Stimulated activated CD8-positive, alpha-beta memory T cell treated with anti-CD3 and anti-CD28 coated beads, Interleukin-7, amount 100 ng/mL, for 1 hour (primary cell): Measurements from ENCODE around the gene TRIM24.
A peak's percentile ranks its signal among the peaks of the same experiment; 100 is the strongest.
"Not testable (repeated sequence)": the region's sequence is repeated elsewhere in the genome, so short reads cannot be mapped to it uniquely, and the experiment has no call there.

Source experiments
- DNase-seq, 2 donors: peaks; one replicate each; pipeline ENCODE4 v3.0.0-alpha.2; 2020; ENCODE audit warnings: low read depth in 2 of 2

Gene TRIM24

DNA sequence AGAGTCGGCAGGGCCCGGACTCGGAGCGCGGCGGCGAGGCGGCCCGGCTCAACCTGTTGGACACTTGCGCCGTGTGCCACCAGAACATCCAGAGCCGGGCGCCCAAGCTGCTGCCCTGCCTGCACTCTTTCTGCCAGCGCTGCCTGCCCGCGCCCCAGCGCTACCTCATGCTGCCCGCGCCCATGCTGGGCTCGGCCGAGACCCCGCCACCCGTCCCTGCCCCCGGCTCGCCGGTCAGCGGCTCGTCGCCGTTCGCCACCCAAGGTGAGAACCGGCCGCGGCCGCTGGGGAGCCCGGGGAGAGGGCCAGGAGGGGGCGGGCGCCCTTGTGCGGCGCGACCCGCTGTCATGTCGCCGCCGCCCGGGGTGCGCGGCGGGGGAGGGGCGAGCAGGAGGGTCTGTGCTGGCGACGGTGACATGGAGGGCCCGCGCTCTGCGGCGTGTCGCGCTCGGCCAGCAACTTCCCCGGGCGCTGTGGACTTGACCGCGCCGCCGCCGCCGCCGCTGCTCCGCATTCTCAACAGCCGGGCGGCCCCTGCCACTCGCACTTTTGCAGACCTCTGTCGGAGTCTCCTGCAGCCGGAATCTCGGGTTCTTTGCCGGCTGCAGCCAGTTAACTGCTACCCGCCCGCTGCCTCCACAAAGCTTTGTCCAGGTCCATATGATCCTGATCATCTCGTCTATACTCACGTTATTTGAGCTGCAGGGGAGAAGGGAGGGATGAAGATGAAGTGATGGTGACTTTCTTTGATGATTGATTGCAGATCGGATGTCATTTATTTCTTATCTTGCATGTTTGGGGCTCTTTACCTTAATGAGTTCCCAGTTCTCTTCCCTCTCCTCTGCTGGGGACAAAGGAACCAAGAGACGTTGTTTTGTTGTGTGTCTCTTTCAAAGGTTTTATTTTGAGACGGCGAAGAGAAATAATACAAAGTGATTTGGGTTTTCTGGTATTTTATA, 869 bp downstream of the TRIM24 start:
- DNase-seq = peak; percentile 25 to 27

DNA sequence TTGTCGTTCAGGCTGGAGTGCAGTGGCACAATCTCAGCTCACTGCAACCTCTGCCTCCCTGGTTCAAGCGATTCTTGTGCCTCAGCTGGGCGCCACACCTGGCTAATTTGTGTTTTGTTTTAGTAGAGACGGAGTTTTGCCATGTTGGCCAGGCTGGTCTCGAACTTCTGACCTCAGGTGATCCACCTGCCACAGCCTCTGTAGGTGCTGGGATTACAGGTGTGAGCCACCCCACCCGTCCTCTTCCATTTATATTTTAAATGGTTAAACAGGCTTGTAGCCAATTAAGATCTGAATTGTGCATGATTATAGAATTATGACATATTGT, 3.2 kb downstream of the TRIM24 start:
- DNase-seq = not testable (repeated sequence)

DNA sequence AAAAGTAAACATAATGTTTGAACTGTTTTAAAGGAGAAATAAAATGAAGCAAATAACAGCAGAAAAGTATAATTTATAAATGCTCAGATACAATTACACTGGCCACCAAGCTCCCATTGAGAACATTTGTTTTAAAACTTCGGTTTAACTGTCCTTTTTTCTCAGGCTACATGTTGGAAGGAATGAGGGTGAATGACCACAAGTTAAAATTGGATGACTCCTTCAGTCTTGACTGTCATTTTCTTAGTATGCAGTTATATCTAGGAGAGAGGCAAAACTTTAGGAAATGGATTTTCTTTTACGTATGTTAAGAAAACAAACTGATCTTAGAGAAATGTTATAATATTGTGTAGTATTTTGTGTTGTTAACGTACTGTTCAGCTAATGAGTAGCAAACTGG, 5.0 kb downstream of the TRIM24 start:
- DNase-seq = no peak

DNA sequence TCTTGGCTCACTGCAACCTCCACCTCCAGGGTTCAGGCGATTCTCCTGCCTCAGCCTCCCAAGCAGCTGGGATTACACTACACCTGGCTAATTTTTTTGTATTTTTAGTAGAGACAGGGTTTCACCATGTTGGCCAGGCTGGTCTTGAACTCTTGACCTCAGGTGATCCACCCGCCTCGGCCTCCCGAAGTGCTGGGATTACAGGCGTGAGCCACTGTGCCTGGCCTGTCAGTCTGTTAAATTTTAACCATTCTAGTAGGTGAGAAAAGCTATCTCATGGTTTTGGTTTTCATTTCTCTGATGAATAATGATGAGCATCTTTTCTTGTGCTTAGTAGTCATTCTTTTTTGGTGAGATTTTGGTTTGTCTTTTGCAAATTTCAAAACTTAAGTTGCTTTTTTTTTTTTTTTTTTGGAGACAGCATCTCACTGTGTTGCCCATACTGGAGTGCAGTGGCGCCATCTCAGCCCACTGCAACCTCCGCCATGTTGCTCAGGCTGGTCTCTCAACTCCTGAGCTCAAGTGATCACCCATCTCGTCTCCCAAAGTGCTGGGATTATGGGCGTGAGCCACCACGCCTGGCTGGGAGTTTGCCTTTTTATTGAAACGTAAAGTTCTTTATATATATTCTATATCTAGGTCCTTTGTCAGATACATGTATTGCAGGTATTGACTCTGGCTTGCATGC, 6.2 kb downstream of the TRIM24 start:
- not testable (repeated sequence) for DNase-seq

DNA sequence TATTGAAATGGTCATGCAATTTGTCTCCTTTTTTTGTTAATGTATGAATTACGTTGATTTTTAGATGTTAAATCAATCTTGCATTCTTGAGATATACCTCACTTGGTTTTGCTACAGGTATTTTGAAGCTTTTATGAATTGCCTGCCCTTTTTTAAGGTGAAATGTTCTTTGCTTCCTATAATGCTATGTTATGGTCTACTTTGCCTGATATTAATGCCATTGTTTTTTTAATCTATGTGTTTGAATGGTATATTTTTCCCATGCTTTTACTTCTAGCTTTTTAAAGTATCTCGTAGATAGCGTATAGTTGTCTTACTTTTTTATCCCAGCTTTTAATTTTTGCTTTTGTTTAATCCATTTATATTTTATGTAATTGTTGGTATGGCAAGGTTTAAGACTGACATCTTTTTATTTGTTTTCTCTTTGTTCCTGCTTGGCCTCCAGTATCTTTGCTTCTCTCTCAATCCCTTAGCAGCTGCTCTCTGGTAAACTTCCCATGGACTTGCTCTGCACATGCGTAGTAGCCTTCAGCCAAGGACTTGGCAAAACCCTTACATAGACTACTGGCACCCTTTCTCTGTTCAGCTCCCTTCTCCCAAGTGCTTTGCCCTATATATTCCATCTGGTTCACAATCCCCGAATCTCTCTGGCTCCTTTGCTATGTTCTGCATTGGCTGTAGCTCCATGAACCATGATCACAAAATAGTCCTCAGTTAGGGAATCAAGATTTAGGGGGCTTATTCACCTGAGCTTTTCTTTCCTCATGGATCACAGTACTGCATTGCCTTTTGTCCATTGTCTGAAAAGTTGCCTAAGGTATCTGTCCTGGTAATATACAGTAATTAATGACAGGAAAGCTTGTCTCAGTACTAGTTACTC, 8.4 kb downstream of the TRIM24 start:
- no peak for DNase-seq

DNA sequence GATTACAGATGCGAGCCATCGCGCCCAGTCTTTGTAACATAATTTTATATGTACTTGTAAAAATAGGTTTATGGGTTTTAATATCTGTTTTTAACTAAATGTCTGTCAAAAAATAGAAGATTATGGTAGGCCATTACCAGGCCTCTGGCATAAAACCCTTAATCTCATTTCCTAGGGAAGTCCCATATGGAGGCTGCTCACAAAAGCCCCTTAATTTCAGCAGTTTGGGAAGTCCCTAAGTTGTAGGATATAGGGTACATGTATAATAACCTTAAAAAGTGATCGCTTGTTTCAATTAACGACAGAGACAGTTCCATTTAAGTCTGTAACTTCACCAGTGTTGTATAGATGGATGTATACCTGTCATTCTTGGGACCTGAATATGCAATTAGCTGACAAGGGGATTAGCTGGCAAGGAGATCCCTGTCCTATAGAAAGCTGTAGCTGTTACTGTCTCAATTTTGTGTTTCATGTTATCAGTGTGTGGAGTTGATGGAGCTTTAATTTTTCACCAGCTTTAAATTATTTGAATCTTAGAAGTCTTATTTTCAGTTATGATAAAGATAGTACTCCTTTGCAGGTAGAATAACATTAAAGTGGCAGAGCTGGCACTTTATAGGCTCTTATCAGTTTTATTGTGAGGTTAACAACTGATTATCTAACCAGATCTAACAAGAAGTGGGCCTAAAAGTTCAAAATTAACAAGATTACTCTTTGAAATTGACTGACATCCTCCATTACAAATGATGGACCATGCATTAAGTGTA, 10.5 kb downstream of the TRIM24 start:
- DNase-seq = no peak

DNA sequence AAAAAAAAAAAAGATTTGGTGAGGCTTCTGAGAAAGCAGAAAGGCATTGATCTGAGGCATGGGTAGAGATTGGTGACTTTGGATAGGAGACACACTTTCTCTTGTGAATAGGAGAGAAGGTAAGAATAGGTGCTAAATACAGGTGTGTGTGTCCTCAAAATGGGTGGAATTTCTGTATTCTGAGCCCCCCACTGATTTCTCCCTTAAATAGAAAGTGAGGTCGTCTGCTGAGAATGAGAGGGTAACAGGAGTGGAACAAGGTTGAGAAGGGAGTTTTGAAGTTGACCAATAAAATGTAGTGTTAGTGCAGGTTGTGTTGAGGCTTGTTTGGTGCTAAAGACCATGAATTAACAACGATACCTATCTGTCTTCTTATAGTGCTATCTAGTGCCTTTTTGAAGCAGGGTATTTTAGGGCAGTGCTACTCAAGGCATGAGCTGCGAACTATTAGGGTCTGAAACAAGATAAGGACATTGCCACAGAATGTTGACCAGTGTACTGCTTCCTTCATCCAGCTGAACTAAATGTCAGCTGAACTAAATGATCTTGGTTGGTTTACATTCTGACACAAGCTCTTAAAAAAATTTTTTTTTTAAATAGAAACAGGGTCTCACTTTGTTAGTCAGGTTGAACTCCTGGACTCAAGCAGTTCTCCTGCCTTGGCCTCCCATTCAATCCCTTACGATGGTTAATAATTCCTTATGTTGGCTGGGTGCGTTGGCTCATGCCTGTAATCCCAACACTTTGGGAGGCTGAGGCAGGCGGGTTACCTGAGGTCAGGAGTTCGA, 12.4 kb downstream of the TRIM24 start:
- DNase-seq = no peak

DNA sequence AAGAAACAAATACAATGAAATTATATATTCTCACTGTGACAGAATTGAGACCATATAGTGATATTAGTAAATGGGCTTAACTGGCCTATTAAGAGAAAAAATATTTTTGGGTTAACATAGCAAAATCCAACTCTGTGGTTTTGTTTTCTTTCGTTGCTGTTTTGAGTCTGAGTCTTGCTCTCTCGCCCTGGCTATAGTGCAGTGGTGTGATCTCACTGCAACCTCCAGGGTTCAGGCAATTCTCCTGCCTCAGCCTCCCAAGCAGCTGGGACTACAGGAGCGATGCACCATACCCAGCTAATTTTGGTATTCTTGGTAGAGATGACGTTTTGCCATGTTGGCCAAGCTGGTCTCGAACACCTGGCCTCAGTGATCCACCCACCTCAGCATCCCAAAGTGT, 15.3 kb downstream of the TRIM24 start:
- DNase-seq = no peak

DNA sequence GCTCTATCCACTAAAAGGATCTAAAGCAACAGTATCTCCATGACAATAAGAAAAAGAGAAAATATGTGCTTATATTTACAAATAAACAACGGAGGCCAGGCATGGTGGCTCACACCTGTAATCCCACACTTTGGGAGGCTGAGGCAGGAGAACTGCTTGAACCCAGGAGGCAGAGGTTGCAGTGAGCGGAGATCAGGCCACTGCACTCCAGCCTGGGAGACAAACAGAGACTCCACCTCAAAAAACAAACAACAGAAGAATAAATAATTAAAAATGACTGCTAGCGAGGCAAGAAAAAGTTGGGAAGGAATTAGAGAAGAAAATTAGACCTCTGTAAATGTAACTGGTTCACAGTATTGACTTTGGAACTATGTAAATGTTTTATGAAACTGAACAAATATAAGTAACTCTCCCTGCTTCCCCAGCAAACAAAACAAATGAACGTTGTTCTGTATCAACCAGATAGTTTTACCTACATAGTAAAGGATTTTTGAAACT, 17.1 kb downstream of the TRIM24 start:
- no peak for DNase-seq

DNA sequence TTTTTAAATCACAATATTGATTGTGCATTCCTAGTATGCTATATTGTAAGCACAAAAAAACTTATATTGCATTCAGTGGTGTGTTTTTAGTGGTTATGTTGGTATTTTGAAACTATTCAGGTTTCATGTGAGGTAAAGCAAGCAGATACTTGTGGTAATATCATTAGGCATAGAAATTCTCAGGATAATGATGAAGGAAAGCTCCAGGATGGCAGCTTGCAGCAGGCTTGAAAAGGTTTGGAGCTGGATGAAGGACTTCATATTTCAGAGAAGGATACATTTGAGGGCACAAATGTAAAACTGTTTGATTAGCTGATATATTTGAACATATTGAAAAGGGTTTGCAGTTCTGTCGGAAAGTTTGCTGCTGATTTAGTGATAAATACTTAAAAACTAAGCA, 17.5 kb downstream of the TRIM24 start:
- no peak for DNase-seq

DNA sequence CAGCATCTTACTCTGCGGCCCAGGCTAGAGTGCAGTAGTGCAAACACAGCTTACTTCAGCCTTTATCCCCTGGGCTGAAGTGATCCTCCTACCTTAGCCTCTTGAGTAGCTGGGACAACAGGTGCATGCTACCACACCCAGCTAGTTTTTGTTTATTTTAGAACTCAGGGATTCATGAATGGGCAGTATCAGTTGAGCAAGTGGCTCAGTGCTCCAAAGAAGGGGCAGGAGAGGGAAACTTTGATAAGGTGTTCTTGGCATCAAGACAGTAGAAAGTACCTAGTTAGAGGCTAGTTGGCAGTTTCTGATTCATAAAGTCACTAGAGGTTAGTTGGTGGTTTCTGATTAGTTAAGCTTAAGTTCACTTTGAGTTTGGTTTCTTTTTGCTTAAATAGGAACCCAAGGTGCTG, 18.4 kb downstream of the TRIM24 start:
- DNase-seq = no peak

DNA sequence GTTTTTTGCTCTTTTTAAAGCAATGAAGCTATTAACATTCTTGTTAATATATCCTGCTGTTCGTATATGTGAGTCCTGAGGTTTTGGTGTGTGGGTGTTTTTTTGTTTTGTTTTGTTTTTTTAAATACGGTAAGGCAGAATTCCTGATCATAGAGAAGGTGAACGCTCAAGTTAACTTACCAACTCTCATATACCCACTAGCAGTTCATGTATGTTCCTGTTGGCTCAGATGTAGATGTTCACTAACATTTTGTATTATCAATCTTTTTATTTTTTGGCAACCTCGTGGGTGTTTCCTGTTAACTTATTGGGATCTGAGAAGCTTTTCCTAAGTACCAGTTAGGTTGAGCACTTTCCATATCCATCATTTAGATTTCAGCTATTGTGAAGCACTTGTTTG, 20.5 kb downstream of the TRIM24 start:
- DNase-seq = no peak

DNA sequence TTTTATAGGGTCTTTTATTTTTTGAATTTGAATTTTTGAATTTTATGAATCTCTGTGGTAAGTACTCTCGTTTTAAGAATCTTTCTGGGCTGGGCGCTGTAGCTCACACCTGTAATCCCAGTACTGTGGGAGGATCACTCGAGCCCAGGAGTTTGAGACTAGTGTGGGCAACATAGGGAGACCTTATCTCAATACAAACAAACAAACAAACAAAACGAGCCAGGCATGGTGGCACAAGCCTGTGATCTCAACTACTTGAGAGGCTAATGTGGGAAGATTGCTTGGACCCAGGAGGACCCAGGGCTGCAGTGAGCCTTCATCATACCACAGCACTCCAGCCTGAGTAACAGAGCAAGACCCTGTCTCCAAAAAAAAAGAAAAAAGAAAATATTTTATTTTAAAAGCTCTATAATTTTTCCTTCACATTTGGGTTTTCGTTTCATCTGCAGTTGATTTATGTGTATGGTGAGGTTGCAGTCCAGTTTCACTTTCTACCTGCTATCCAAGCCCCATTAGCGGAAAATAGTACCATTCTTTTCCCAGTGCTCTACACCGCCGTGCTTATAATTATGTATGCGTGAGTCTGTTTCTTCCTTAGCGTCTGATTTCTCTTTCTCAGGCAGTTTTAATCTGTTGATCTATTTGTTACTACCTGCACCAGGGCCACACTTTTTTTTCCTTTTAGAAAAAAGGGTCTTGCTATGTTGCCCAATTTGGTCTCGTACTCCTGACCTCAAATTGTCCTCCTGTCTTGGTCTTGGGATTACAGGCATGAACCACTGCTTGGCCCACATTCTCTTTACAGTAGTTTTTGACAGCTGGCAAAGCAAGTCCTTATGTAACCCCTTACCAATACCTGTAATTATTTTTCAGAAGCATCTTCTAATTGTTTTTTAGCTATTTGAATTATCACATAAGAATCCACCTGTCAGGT, 21.7 kb downstream of the TRIM24 start:
- no peak for DNase-seq

DNA sequence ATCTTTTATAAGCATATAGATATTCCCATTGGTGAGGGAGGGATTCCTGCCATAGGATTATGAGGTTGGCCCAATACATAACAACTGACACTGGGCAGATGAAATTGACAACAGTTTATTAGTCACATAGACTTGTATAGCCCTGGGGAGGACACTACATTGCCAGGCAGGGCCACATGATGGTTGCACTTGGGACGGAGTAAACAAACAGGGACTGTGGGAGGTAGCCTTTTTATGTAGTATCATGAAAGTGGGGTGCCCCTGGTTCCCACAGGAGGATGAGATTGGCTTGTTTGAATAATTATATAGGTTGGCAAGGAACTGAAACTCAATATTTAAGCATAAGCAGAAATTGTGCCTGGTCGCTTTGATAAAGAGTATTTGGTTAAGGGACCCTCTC, 23.5 kb downstream of the TRIM24 start:
- no peak for DNase-seq

DNA sequence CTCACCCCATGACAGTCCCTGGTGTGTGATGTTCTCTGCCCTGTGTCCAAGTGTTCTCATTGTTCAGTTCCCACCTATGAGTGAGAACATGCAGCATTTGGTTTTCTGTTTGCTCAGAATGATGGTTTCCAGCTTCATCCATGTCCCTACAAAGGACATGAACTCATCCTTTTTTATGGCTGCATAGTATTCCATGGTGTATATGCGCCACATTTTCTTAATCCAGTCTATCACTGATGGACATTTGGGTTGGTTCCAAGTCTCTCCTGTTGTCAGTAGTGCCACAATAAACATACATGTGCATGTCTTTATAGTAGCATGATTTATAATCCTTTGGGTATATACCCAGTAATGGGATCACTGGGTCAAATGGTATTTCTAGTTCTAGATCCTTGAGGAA, 25.4 kb downstream of the TRIM24 start:
- not testable (repeated sequence) for DNase-seq

DNA sequence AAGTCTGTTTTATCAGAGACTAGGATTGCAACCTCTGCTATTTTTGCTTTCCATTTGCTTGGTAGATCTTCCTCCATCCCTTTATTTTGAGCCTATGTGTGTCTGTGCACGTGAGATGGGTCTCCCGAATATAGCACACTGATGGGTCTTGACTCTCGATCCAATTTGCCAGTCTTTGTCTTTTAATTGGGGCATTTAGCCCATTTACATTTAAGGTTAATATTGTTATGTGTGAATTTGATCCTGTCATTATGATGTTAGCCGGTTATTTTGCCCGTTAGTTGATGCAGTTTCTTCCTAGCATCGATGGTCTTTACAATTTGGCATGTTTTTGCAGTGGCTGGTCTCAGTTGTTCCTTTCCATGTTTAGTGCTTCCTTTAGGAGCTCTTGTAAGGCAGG, 29.1 kb downstream of the TRIM24 start:
- DNase-seq = not testable (repeated sequence)

DNA sequence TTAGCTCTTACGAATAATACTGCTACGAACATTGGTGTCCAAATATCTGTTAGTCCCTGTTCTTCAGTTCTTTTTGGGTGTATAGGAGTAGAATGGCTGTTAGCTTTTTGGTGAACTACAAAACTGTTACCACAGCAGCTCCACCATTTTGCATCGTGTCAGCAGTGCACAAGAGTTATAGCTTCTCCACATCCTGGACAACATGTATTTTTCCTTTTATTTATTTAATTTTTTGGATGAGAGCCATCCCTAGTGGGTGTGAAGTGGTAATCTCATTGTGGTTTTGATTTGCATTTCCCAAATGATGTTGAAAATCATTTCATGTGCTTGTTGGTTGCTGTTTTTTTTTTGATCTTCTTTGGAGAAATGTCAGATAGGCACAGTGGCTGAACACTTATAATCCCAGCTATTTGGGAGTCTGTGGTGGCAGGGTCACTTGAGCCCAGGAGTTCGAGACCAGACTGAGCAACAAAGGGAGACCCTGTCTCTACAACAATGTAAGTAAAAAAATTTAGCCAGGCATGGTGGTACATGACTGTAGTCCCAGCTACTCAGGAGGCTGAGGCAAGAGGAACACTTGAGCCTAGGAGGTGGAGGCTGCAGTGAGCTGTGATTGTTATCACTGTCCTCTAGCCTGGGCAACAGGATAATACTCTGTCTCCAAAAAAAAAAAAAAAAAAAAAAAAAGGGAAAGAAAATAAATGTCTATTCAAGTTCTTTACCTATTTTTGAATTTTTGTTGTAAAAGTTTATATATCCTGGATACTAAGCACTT, 31.7 kb downstream of the TRIM24 start:
- DNase-seq = no peak

DNA sequence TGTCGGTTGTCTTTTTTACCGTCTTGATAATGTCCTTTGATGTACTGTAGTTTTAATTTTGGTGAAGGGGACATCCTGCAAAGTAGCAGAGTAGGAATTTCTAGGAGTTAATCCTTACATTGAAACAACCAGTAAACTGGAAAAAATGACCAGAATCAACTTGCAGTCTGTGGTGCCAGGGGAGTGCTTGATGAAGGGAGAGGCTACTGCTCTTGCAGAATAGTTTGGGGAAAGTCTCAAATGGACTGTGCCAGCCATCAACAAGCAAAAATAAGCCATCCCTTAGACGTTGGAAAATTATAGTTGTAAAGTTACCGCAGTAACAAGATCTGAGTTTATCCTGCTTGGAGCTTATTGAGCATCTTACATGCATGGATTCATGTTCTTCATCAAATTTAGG, 32.4 kb downstream of the TRIM24 start:
- no peak for DNase-seq

DNA sequence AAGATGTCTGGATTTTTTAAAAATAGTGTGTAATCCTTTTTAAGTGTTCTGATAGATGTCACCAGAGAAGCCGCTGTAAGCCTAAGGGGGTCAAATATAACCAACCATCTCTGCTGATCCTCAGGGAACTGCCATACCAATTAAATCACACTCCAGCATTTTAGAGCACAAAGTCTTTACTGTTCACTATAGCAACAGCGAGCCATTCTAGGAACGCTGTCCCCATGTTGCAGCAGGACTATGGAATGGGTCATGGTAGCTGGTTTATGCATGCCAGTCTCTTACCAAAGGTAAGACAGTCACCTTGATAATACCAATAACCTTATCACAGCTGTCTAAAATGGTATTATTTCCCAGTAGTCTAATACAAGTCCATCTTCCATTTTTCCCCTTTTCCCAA, 33.5 kb downstream of the TRIM24 start:
- no peak for DNase-seq
